ENCODE data around the gene LCA5L.

Gene LCA5L

GRCh38 chr21:39363607-39364555 is 81.7 kb downstream of the LCA5L start:
- TF ChIP-seq OSR1 (CRISPR knock-in tag; IDR thresholded peaks at IDR 0.05) (no peak), GLIS3 (CRISPR knock-in tag; IDR thresholded peaks at IDR 0.05) (no peak), PATZ1 (CRISPR knock-in tag; IDR thresholded peaks at IDR 0.05; ENCODE audit: borderline replicate concordance) (no peak), ZC3H10 (CRISPR knock-in tag; IDR thresholded peaks at IDR 0.05) (no peak), TOX (CRISPR knock-in tag; IDR thresholded peaks at IDR 0.05; ENCODE audit: borderline replicate concordance) (no peak), CREB5 (CRISPR knock-in tag; IDR thresholded peaks at IDR 0.05; ENCODE audit: low read depth) (no peak)
- no peak for ATAC-seq

- ATAC-seq = no peak
- TF ChIP-seq RARB (CRISPR knock-in tag; IDR thresholded peaks at IDR 0.05) (no peak), POU6F1 (CRISPR knock-in tag; IDR thresholded peaks at IDR 0.05; ENCODE audit: borderline replicate concordance, low read depth) (no peak), TSHZ2 (CRISPR knock-in tag; IDR thresholded peaks at IDR 0.05) (no peak), ZFP3 (CRISPR knock-in tag; IDR thresholded peaks at IDR 0.05) (no peak)
Observed at GRCh38 chr21:39362733-39363132, 82.8 kb downstream of the LCA5L start.

GRCh38 chr21:39359382-39359781 is 86.2 kb downstream of the LCA5L start:
- no peak for ATAC-seq
- TF ChIP-seq ZFP3 (CRISPR knock-in tag; IDR thresholded peaks at IDR 0.05) = no peak
- TF ChIP-seq OSR1 (CRISPR knock-in tag; IDR thresholded peaks at IDR 0.05) = no peak
- TF ChIP-seq CSDC2 (CRISPR knock-in tag; IDR thresholded peaks at IDR 0.05) = no peak
- TF ChIP-seq TOX (CRISPR knock-in tag; IDR thresholded peaks at IDR 0.05; ENCODE audit: borderline replicate concordance) = no peak
- no peak for TF ChIP-seq ZNF70 (CRISPR knock-in tag; IDR thresholded peaks at IDR 0.05)
- no peak for TF ChIP-seq ZNF565 (CRISPR knock-in tag; conservative IDR thresholded peaks at IDR 0.05; ENCODE audit: low read depth)
- TF ChIP-seq ARNTL (CRISPR knock-in tag; IDR thresholded peaks at IDR 0.05; ENCODE audit: borderline replicate concordance, low read depth) = no peak
- no peak for TF ChIP-seq POU6F1 (CRISPR knock-in tag; IDR thresholded peaks at IDR 0.05; ENCODE audit: borderline replicate concordance, low read depth)
- no peak for TF ChIP-seq PATZ1 (CRISPR knock-in tag; IDR thresholded peaks at IDR 0.05; ENCODE audit: borderline replicate concordance)
- no peak for TF ChIP-seq GLIS3 (CRISPR knock-in tag; IDR thresholded peaks at IDR 0.05)
- TF ChIP-seq ESRRG (CRISPR knock-in tag; IDR thresholded peaks at IDR 0.05) = no peak
- TF ChIP-seq ZNF8 (CRISPR knock-in tag; IDR thresholded peaks at IDR 0.05) = no peak
- no peak for TF ChIP-seq ZC3H10 (CRISPR knock-in tag; IDR thresholded peaks at IDR 0.05)
- no peak for TF ChIP-seq CREB5 (CRISPR knock-in tag; IDR thresholded peaks at IDR 0.05; ENCODE audit: low read depth)
- TF ChIP-seq ZFP30 (CRISPR knock-in tag; IDR thresholded peaks at IDR 0.05) = no peak
- TF ChIP-seq RARB (CRISPR knock-in tag; IDR thresholded peaks at IDR 0.05) = no peak
